DND-41 (cell line): ENCODE results near the gene SUN1.

ENCODE experiments used
- EZH2 ChIP-seq: IDR thresholded peaks from 3 replicates; pipeline ENCODE4 v1.6.1; 2012; ENCODE audit warnings: borderline replicate concordance, low read depth, mild to moderate bottlenecking, moderate library complexity, low read length, inconsistent platforms; ENCODE audit not compliant: severe bottlenecking
- TF ChIP-seq, protein P1 (sequence below): IDR thresholded peaks from 2 replicates; pipeline ENCODE4 v1.5.1; 2012; ENCODE audit warnings: borderline replicate concordance, low read length, moderate library complexity, mild to moderate bottlenecking; ENCODE audit not compliant: poor library complexity, severe bottlenecking; ENCODE audit errors: extremely low read depth

- TF ChIP-seq, protein P1, sequence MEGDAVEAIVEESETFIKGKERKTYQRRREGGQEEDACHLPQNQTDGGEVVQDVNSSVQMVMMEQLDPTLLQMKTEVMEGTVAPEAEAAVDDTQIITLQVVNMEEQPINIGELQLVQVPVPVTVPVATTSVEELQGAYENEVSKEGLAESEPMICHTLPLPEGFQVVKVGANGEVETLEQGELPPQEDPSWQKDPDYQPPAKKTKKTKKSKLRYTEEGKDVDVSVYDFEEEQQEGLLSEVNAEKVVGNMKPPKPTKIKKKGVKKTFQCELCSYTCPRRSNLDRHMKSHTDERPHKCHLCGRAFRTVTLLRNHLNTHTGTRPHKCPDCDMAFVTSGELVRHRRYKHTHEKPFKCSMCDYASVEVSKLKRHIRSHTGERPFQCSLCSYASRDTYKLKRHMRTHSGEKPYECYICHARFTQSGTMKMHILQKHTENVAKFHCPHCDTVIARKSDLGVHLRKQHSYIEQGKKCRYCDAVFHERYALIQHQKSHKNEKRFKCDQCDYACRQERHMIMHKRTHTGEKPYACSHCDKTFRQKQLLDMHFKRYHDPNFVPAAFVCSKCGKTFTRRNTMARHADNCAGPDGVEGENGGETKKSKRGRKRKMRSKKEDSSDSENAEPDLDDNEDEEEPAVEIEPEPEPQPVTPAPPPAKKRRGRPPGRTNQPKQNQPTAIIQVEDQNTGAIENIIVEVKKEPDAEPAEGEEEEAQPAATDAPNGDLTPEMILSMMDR: peak; percentile 33
- TF ChIP-seq EZH2: no peak
These were observed 4.2 kb downstream of the SUN1 start for GRCh38 chr7:836429-836828.
